NCI-H146 treated with DMSO at 0.1 percent for 48 hours (cell line): ENCODE measurements around the gene TRPM2.

Experiments used
- DNase-seq: peaks from one replicate; lab custom pipeline; 2025; ENCODE audit not compliant: unreplicated experiment; lab: John Stamatoyannopoulos, UW

Gene TRPM2

GRCh38 chr21:44321846-44322450 is 31.5 kb upstream of the TRPM2 start:
- DNase-seq: no peak

- no peak for DNase-seq
These were observed 30.6 kb upstream of the TRPM2 start for GRCh38 chr21:44322621-44323325.

GRCh38 chr21:44323591-44323990 is 29.8 kb upstream of the TRPM2 start:
- no peak for DNase-seq

- no peak for DNase-seq
These were observed 29.1 kb upstream of the TRPM2 start for GRCh38 chr21:44324106-44324853.

GRCh38 chr21:44324854-44325107 is 28.6 kb upstream of the TRPM2 start:
- no peak for DNase-seq

- no peak for DNase-seq
These were observed 27.8 kb upstream of the TRPM2 start for GRCh38 chr21:44325386-44326271.

GRCh38 chr21:44326272-44326647 is 27.2 kb upstream of the TRPM2 start:
- DNase-seq: no peak

- DNase-seq: no peak
These were observed 26.5 kb upstream of the TRPM2 start for GRCh38 chr21:44326716-44327602.

GRCh38 chr21:44327603-44327974 is 25.8 kb upstream of the TRPM2 start:
- no peak for DNase-seq

GRCh38 chr21:44328242-44328895 is 25.1 kb upstream of the TRPM2 start:
- DNase-seq: no peak

- DNase-seq: no peak
These were observed 24.1 kb upstream of the TRPM2 start for GRCh38 chr21:44329086-44329889.

- no peak for DNase-seq
These were observed 23.3 kb upstream of the TRPM2 start for GRCh38 chr21:44329971-44330681.

- DNase-seq: no peak
These were observed 22.7 kb upstream of the TRPM2 start for GRCh38 chr21:44330698-44331097.

- no peak for DNase-seq
These were observed 22.2 kb upstream of the TRPM2 start for GRCh38 chr21:44331209-44331608.

- no peak for DNase-seq
These were observed 21.6 kb upstream of the TRPM2 start for GRCh38 chr21:44331650-44332307.

- DNase-seq: no peak
These were observed 21.0 kb upstream of the TRPM2 start for GRCh38 chr21:44332383-44332782.

- DNase-seq: no peak
These were observed 20.5 kb upstream of the TRPM2 start for GRCh38 chr21:44332965-44333364.
